GM12864 (cell line): ENCODE measurements around the gene LRP10.
"Not testable (repeated sequence)": the region's sequence is repeated elsewhere in the genome, so short reads cannot be mapped to it uniquely, and the experiment has no call there.

Experiments
- DNase-seq: peaks from one replicate; pipeline ENCODE4 v3.0.0-alpha.2; 2011; ENCODE audit warnings: low read depth
- H3K4me3 ChIP-seq: 2 replicates; pipeline ENCODE4 v1.5.1; 2011; ENCODE audit warnings: mild to moderate bottlenecking, low read depth, low read length, control low read depth
- CTCF ChIP-seq: IDR thresholded peaks from 2 replicates; pipeline ENCODE4 v1.5.1; 2011; ENCODE audit warnings: low read depth, mild to moderate bottlenecking, moderate library complexity, low read length, control low read depth, inconsistent platforms; ENCODE audit errors: missing control alignments

Gene LRP10

GRCh38 chr14:22850944-22851764 is 20.4 kb upstream of the LRP10 start:
- no peak overlapping the region for H3K4me3 ChIP-seq
- TF ChIP-seq CTCF: no peak
- DNase-seq: no peak

- DNase-seq, H3K4me3 ChIP-seq: not testable (repeated sequence)
Observed at GRCh38 chr14:22852178-22852577, 19.4 kb upstream of the LRP10 start.

GRCh38 chr14:22852599-22852939 is 19.0 kb upstream of the LRP10 start:
- no peak overlapping the region for H3K4me3 ChIP-seq
- no peak for DNase-seq
- no peak for TF ChIP-seq CTCF

- peak overlapping the region; percentile 58 for H3K4me3 ChIP-seq
- peak; percentile 59 for DNase-seq
- peak; percentile 90 for TF ChIP-seq CTCF
Observed at GRCh38 chr14:22852940-22853767, 18.4 kb upstream of the LRP10 start.

GRCh38 chr14:22854296-22854695 is 17.2 kb upstream of the LRP10 start:
- not testable (repeated sequence) for H3K4me3 ChIP-seq, DNase-seq

- TF ChIP-seq CTCF: no peak
Observed at GRCh38 chr14:22854963-22855724, 16.4 kb upstream of the LRP10 start.

GRCh38 chr14:22856428-22856827 is 15.1 kb upstream of the LRP10 start:
- TF ChIP-seq CTCF: no peak
- no peak for DNase-seq
- H3K4me3 ChIP-seq: no peak overlapping the region

More at GRCh38 chr14:22854963-22855724, 16.4 kb upstream of the LRP10 start:
- no peak for DNase-seq
- no peak overlapping the region for H3K4me3 ChIP-seq

GRCh38 chr14:22860377-22860776 is 11.2 kb upstream of the LRP10 start:
- DNase-seq, H3K4me3 ChIP-seq: not testable (repeated sequence)
